ENCODE data around the gene ING5.
A peak's percentile ranks its signal among the peaks of the same experiment; 100 is the strongest.
"Not testable (repeated sequence)": the region's sequence is repeated elsewhere in the genome, so short reads cannot be mapped to it uniquely, and the experiment has no call there.

Gene ING5

DNA sequence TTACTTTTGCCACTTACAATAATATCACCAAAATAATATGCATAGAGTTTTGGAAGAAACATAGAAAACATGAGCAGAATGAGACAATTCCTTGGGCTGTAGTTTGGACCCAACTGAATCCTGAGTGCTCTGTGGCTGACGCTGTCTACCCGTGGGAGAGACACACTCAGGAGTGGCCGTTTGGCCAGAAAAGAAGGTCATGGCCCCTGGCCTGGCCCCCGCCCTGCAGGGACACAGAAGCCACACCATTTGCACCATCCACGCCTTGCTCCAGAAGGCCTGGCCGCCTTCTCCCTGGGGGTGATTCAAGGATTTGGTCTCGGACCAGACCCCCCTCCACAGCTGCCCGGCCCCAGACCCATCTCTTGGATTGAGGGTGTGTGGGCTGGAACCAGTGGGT lies 26.2 kb downstream of the ING5 start:
- H3K4me1 ChIP-seq (ENCODE audit: insufficient read depth, low read length): no peaks in the 10 kb centered on the region
- no peaks in the 10 kb centered on the region for H3K27me3 ChIP-seq (ENCODE audit: insufficient read depth, low read length)
- H3K4me3 ChIP-seq (ENCODE audit: low read length): no peak overlapping the region
- H3K9me3 ChIP-seq (ENCODE audit: low read length): peaks cover 18% of the 10 kb centered on the region
- peaks cover 30% of the 10 kb centered on the region for H3K36me3 ChIP-seq (ENCODE audit: insufficient read depth, low read length)
- H2AFZ ChIP-seq (ENCODE audit: low read depth, low read length): no peak overlapping the region

DNA sequence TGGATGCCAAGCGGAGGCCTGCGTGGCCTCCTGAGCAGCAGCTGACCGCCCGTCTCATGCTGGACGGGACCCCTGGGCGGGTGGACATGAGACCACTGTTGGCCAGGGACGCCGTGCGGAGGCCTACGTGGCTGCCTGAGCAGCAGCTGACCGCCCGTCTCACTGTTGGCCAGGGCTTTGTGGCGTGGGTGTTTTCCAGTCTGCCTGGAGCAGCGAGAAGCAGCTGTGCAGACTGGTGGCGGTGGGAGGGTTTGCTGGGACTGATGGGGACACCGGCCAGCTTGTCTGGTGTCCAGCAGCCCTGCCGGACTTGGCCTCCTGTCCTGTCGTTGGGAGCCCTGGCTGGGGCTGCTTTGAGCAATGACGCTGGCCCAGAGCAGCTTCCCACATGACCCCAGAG lies 26.8 kb downstream of the ING5 start:
- Histone ChIP-seq H3K9me3 (ENCODE audit: low read length) (peaks cover 12% of the 10 kb centered on the region), H3K4me1 (ENCODE audit: insufficient read depth, low read length) (no peaks in the 10 kb centered on the region), H3K36me3 (ENCODE audit: insufficient read depth, low read length) (peaks cover 24% of the 10 kb centered on the region), H2AFZ (ENCODE audit: low read depth, low read length) (no peak overlapping the region), H3K27me3 (ENCODE audit: insufficient read depth, low read length) (no peaks in the 10 kb centered on the region), H3K4me3 (ENCODE audit: low read length) (no peak overlapping the region)

DNA sequence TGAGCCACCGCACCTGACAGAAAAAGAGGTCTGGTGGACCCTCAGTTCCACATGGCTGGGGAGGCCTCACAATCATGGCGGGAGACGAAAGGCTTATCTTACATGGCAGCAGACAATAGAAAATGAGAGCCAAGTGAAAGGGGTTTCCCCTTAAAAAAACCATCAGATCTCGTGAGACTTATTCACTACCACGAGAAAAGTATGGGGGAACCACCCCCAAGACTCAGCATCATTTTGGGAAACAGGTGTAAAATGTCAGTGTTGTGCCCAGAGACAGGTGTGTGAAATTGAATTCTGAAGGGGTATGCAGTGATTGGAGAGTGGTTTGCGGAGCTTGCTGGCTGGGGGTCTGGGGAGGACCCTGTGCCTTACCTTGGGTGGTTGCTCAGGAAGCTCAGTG lies 28.0 kb downstream of the ING5 start:
- peaks cover 12% of the 10 kb centered on the region for H3K36me3 ChIP-seq (ENCODE audit: insufficient read depth, low read length)
- no peak overlapping the region for H2AFZ ChIP-seq (ENCODE audit: low read depth, low read length)
- no peaks in the 10 kb centered on the region for H3K4me1 ChIP-seq (ENCODE audit: insufficient read depth, low read length)
- H3K27me3 ChIP-seq (ENCODE audit: insufficient read depth, low read length): no peaks in the 10 kb centered on the region
- H3K4me3 ChIP-seq (ENCODE audit: low read length): no peak overlapping the region
- H3K9me3 ChIP-seq (ENCODE audit: low read length): peaks cover 2% of the 10 kb centered on the region

DNA sequence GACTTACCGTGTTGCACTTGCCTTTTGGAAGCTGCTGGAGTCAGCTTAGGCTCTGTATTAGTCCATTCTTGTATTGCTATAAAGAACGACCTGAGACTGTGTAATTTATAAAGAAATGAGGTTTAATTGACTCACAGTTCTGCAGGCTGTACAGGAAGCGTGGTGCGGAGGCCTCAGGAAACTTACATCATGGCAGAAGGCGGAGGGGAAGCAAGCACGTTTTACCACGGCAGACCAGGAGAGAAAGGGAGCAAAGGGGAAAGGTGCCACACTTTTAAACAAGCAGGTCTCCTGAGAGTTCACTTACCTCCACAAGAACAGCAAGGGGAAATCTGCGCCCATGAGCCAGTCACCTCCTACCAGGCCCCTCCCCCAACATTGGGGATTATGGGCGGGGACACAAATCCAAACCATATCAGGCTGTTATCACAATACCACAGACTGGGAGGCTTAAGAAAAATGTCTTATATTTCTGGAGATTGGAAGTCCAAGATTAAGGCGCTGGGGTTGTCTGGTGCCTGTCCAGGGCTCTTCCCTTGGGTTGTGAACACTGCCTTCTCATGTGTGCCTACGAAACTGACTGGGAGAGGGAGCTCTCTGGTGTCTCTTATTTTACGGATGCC lies 28.9 kb downstream of the ING5 start:
- Histone ChIP-seq H3K9me3 (ENCODE audit: low read length) (no peaks in the 10 kb centered on the region), H3K4me3 (ENCODE audit: low read length) (no peak overlapping the region), H3K27me3 (ENCODE audit: insufficient read depth, low read length) (no peaks in the 10 kb centered on the region), H3K4me1 (ENCODE audit: insufficient read depth, low read length) (no peaks in the 10 kb centered on the region), H2AFZ (ENCODE audit: low read depth, low read length) (no peak overlapping the region), H3K36me3 (ENCODE audit: insufficient read depth, low read length) (peaks cover 6% of the 10 kb centered on the region)

DNA sequence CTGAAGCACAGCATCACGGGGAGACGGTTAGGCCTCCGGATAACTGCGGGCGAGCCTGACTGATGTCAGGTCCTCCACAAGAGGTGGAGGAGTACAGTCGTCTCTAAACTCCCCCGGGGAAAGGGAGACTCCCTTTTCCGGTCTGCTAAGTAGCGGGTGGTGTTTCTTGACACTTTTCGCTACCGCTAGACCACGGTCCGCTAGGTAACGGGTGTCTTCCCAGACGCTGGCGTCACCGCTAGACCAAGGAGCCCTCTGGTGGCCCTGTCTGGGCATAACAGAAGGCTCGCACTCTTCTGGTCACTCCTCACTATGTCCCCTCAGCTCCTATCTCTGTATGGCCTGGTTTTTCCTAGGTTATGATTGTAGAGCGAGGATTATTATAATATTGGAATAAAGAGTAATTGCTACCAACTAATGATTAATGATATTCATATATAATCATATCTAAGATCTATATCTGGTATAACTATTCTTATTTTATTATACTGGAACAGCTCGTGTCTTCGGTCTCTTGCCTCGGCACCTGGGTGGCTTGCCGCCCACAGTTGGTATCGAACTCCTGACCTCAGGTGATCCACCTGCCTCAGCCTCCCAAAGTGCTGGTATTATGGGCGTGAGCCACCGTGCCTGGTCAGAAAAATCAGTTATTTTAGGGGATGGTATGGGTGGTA lies 30.8 kb downstream of the ING5 start:
- not testable (repeated sequence) for H3K27me3 ChIP-seq (ENCODE audit: insufficient read depth, low read length); H2AFZ ChIP-seq (ENCODE audit: low read depth, low read length); H3K9me3 ChIP-seq (ENCODE audit: low read length); H3K36me3 ChIP-seq (ENCODE audit: insufficient read depth, low read length); H3K4me3 ChIP-seq (ENCODE audit: low read length); H3K4me1 ChIP-seq (ENCODE audit: insufficient read depth, low read length)

DNA sequence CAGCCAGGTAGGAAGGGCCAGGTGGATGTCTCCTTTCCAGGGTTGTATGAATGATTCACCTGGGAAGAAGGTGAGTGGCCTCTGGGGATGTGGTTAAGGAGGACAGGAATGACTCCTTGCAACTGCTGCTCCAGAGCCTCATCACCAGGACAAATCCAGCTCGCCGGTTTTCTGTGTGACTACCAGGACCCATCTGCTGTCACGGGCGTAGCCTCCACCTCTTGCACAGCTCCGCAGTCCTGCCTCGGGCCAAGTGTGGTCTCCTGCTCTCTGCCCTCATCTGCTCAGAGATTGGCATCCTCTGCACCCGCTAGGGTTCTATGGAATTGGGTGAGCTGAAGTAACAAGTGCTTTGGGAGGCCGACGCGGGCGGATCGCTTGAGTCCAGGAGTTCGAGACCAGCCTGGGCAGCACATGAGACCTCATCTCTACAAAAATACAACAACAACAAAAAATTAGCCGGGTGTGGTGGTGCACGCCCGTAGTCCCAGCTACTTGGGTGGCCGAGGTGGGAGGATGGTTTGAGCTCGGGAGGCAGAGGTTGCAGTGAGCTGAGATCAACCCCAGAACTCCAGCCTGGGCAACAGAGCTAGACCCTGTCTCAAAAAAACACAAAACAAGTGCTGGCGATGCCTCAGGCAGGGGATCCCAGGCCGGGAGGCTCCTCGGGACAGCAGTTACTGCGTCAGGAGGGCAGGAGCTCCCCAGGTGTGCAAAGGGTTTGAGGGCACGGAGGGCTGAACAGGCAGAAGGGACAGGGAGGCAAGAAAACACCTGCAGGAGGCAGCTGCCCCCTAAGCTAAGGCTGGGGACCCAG lies 31.8 kb downstream of the ING5 start:
- H3K9me3 ChIP-seq (ENCODE audit: low read length): no peaks in the 10 kb centered on the region
- H2AFZ ChIP-seq (ENCODE audit: low read depth, low read length): peak overlapping the region; percentile 88
- H3K36me3 ChIP-seq (ENCODE audit: insufficient read depth, low read length): no peaks in the 10 kb centered on the region
- peak overlapping the region; percentile 70 for H3K4me3 ChIP-seq (ENCODE audit: low read length)
- no peaks in the 10 kb centered on the region for H3K27me3 ChIP-seq (ENCODE audit: insufficient read depth, low read length)
- no peaks in the 10 kb centered on the region for H3K4me1 ChIP-seq (ENCODE audit: insufficient read depth, low read length)

DNA sequence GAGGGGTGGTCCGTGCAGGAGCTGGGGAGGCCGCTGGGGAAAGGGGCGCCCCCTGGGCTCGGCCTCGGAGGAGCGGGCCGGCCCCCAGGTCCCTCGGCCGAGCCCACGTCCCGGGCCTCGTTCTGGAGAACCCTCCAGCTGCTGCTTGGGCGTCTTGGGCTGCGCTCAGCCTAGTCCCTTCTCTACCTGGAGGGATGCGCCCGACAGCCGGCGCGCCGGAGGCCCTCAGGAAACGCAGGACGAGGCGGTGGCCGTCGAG lies 32.3 kb downstream of the ING5 start:
- peak overlapping the region; percentile 70 for H3K4me3 ChIP-seq (ENCODE audit: low read length)

DNA sequence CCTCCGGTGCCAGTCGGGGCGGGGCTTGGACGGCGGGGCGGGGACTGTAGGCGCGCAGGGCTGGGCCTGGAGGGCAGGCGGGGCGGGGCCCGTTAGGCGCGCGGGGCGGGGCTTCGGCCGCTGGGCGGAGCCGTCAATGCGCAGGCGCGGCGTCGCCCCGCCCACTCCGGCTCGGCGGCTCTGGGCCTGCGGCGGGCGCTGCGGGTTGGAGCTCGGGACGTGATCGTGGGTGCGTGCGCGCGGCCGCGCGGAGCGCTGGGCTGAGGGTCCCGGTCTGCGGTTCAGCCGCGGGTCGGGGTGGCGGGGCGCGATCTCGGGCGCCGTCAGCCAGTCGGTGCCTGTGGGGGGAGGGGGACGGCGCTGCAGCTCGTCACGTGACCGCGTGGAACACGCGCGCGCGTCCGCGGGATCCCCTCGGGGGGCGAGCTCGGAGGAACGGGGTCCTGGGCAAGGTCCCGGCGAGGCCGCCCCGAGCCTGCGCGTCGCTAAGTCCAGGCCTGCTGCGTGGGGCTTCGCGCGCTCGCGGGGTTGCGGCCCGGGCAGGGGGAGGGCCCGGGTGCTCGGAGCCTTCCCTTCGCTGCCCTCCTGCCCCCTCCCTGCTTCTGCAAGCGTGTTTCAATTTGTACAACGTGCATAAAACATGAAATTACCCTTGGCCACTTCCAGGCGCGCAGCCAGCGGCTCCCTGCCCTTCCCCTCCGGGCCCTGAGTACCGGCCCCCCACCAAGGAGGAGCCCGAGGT lies 32.8 kb downstream of the ING5 start, which contains the start of gene D2HGDH:
TSS of gene D2HGDH (plus strand) at position 164 of the 742 bp plus-strand sequence. CDS start 595 bp downstream, outside the sequence.
- Histone ChIP-seq H3K4me1 (ENCODE audit: insufficient read depth, low read length) (no peaks in the 10 kb centered on the region), H3K4me3 (ENCODE audit: low read length) (peak within 1 kb of the TSS; percentile 70), H3K9me3 (ENCODE audit: low read length) (no peaks in the 10 kb centered on the region), H3K27me3 (ENCODE audit: insufficient read depth, low read length) (no peaks in the 10 kb centered on the region), H2AFZ (ENCODE audit: low read depth, low read length) (peak within 1 kb of the TSS; percentile 88), H3K36me3 (ENCODE audit: insufficient read depth, low read length) (no peaks in the 10 kb centered on the region)

More for the DNA sequence above, 32.3 kb downstream of the ING5 start:
- no peaks in the 10 kb centered on the region for H3K9me3 ChIP-seq (ENCODE audit: low read length)
- no peaks in the 10 kb centered on the region for H3K4me1 ChIP-seq (ENCODE audit: insufficient read depth, low read length)
- no peaks in the 10 kb centered on the region for H3K27me3 ChIP-seq (ENCODE audit: insufficient read depth, low read length)
- no peaks in the 10 kb centered on the region for H3K36me3 ChIP-seq (ENCODE audit: insufficient read depth, low read length)
- peak overlapping the region; percentile 88 for H2AFZ ChIP-seq (ENCODE audit: low read depth, low read length)

DNA sequence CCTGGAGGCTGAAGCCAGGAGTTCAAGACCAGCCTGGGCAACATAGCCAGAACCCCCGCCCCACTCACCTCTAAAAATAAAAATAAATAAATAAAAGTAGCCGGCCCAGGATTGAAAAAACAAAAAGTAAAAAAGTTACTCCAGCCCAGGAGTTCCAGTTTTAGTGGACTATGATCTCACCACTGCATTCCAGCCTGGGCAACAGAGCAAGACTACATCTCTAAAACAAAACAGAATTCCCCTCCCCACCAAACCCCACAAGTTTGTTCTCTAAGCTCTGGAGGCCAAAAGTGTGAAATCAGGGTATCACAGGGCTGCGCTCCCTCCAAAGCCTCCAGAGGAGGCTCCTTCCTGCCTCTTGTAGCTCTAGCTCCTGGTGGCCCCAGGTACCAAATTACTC lies 34.3 kb downstream of the ING5 start:
- no peak overlapping the region for H3K4me3 ChIP-seq (ENCODE audit: low read length)
- no peaks in the 10 kb centered on the region for H3K4me1 ChIP-seq (ENCODE audit: insufficient read depth, low read length)
- H3K9me3 ChIP-seq (ENCODE audit: low read length): no peaks in the 10 kb centered on the region
- no peaks in the 10 kb centered on the region for H3K36me3 ChIP-seq (ENCODE audit: insufficient read depth, low read length)
- H3K27me3 ChIP-seq (ENCODE audit: insufficient read depth, low read length): no peaks in the 10 kb centered on the region
- no peak overlapping the region for H2AFZ ChIP-seq (ENCODE audit: low read depth, low read length)

DNA sequence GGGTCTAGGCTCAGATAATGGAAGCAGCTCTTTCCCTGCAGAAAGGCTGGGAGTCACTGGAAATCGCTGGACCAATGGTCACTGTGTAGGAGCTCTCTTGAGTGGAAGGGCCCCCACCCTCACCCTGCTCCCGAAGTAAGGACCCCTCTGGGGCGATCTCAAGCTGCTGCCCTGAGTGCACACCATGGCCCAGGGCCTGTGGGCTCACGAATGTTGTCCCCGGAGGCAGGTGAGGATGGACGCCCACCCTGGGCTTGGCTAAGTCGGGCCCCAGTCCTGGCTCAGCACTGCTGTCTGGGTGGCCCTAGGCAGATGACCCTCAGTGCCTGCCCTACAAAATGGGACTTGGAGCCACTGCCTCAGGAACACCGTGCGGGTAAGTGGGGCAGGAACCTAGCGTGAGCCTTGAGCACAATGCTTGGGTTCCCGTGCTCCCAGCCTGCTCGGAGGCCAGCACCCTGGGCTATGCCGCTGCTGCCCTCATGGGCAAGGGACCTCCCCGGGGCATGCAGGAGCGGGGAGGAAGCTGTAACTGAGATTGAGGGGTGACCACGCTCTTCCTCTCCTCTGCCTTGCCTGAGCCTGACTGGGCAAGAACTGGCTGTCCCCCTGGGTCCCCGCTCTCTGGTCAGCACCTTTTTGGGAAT lies 36.3 kb downstream of the ING5 start:
- Histone ChIP-seq H3K9me3 (ENCODE audit: low read length) (no peaks in the 10 kb centered on the region), H3K4me1 (ENCODE audit: insufficient read depth, low read length) (no peaks in the 10 kb centered on the region), H2AFZ (ENCODE audit: low read depth, low read length) (no peak overlapping the region), H3K36me3 (ENCODE audit: insufficient read depth, low read length) (no peaks in the 10 kb centered on the region), H3K27me3 (ENCODE audit: insufficient read depth, low read length) (no peaks in the 10 kb centered on the region), H3K4me3 (ENCODE audit: low read length) (no peak overlapping the region)

DNA sequence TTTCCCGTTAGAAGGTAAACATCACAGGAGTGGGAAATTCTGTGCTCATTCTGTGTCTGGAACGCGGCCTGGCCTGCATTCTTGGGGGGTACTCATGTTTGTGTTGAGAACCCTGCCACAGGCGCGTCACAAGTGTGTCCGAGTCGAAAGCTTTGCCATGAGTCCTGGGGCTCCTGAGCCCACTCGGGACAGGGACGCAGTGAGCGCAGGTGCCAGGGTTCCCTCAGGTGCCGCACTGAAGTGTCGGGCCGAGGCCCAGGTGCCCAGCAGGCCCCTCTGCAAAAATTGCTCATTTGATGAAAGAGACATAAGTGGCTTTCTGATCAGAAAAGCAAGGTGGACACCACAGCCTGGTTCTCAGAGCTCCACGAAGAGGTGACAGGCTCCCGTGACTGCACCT lies 37.3 kb downstream of the ING5 start:
- Histone ChIP-seq H3K4me3 (ENCODE audit: low read length) (no peak overlapping the region), H3K9me3 (ENCODE audit: low read length) (no peaks in the 10 kb centered on the region)

DNA sequence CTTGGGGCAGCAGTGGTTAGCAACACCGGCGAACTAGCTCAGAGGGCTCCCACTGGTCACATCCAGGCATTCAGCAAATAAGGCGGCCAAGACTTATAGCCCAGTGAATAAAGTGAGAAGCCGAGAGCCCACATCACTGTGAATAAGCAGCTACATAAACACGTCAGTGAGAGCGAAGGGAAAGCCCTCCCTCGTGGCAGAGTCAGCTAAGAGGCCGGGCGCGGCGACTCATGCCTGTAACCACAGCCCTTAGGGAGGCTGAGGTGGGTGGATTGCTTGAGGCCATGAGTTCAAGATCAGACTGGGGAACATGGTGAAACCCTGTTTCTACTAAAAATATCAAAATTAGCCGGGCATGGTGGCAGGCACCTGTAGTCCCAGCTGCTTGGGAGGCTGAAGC lies 37.8 kb downstream of the ING5 start:
- H3K4me1 ChIP-seq (ENCODE audit: insufficient read depth, low read length): no peaks in the 10 kb centered on the region
- H3K4me3 ChIP-seq (ENCODE audit: low read length): no peak overlapping the region
- peaks cover 3% of the 10 kb centered on the region for H3K9me3 ChIP-seq (ENCODE audit: low read length)
- H3K27me3 ChIP-seq (ENCODE audit: insufficient read depth, low read length): no peaks in the 10 kb centered on the region
- no peak overlapping the region for H2AFZ ChIP-seq (ENCODE audit: low read depth, low read length)
- peaks cover 15% of the 10 kb centered on the region for H3K36me3 ChIP-seq (ENCODE audit: insufficient read depth, low read length)

More for the DNA sequence above, 37.3 kb downstream of the ING5 start:
- Histone ChIP-seq H3K36me3 (ENCODE audit: insufficient read depth, low read length) (peaks cover 10% of the 10 kb centered on the region), H2AFZ (ENCODE audit: low read depth, low read length) (no peak overlapping the region), H3K27me3 (ENCODE audit: insufficient read depth, low read length) (no peaks in the 10 kb centered on the region), H3K4me1 (ENCODE audit: insufficient read depth, low read length) (no peaks in the 10 kb centered on the region)

Measured in neuron (in vitro differentiated cells).